Limb (tissue), 2 donors: Measurements from ENCODE around the gene NFIX.
"Not testable (repeated sequence)": the region's sequence is repeated elsewhere in the genome, so short reads cannot be mapped to it uniquely, and the experiment has no call there.

Experiments
- DNase-seq, 2 donors: peaks; one replicate each; pipeline ENCODE4 v3.0.0-alpha.2; 2016; ENCODE audit errors: extremely low spot score in 2 of 2

NFIX gene

GRCh38 chr19:12994701-12995595 is at the start of gene NFIX:
TSS of gene NFIX (plus strand) at chr19:12995475. CDS start at chr19:12995838, 363 bp downstream.
- DNase-seq: peak in 1 of 2 donors; percentile 82

GRCh38 chr19:12945479-12946091 is 49.7 kb upstream of the NFIX start, which contains the start of gene RAD23A:
TSS of gene RAD23A (plus strand) at chr19:12945862. CDS start at chr19:12945949, 87 bp downstream.
- DNase-seq: peak; percentile 98

GRCh38 chr19:12946092-12946721 is 49.1 kb upstream of the NFIX start:
- peak; percentile 61 to 81 for DNase-seq

- no peak for DNase-seq
Observed at GRCh38 chr19:12946731-12947496, 48.4 kb upstream of the NFIX start.

- peak in 1 of 2 donors; percentile 35 for DNase-seq
Observed at GRCh38 chr19:12947702-12948611, 47.3 kb upstream of the NFIX start.

GRCh38 chr19:12948612-12949362 is 46.5 kb upstream of the NFIX start:
- no peak for DNase-seq

- DNase-seq: no peak
Observed at GRCh38 chr19:12949363-12950283, 45.7 kb upstream of the NFIX start.

GRCh38 chr19:12952050-12952449 is 43.2 kb upstream of the NFIX start:
- DNase-seq: not testable (repeated sequence)

GRCh38 chr19:12952488-12953137 is 42.7 kb upstream of the NFIX start:
- DNase-seq: peak in 1 of 2 donors; percentile 46

- DNase-seq: peak; percentile 73 to 79
Observed at GRCh38 chr19:12953138-12953798, 42.0 kb upstream of the NFIX start.

- no peak for DNase-seq
Observed at GRCh38 chr19:12953799-12954611, 41.3 kb upstream of the NFIX start.

- no peak for DNase-seq
Observed at GRCh38 chr19:12954612-12954962, 40.7 kb upstream of the NFIX start.

GRCh38 chr19:12955575-12955974 is 39.7 kb upstream of the NFIX start:
- not testable (repeated sequence) for DNase-seq

GRCh38 chr19:12955996-12956395 is 39.3 kb upstream of the NFIX start:
- no peak for DNase-seq

- peak; percentile 75 to 90 for DNase-seq
Observed at GRCh38 chr19:12956446-12957388, 38.6 kb upstream of the NFIX start, which contains the start of gene GADD45GIP1. TSS of gene GADD45GIP1 (minus strand) at chr19:12957223. CDS start at chr19:12957212, 11 bp downstream.
